ENCODE data around the gene CELF2. TPM values are rescaled to one million over a fixed set of nuclear protein-coding genes. Genes with fewer than 3 reads are reported as not detected.
"Not testable (repeated sequence)": the region's sequence is repeated elsewhere in the genome, so short reads cannot be mapped to it uniquely, and the experiment has no call there.

Gene CELF2
- total and polyA plus RNA-seq, 10 donors, result 13.5 to 180 (median 105) TPM

DNA sequence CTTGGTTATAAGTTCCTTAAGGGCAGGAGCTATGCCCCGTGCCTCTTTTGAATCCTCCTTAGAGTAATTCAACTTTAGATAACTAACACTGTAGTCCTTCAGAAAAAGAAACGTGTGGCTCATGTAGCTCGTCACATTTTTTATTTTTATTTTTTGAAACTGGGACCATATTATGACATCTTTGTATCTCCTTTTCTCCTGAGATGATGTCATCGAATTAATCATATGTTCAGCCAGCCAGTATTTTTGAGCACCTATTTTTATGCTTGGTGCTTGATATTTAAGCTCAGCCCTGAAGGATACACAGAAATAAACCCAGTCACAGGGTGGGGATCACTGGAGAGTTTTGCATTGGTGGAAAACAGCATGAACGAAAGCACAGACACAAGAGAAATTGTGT, 22.6 kb upstream of the CELF2 start:
- Histone ChIP-seq H3K27me3 (replicated peaks in 1 of 7) (no peaks in the 10 kb centered on the region), H3K36me3 (no peaks in the 10 kb centered on the region)
- 82 to 93% (median 84%) methylated on average over 5 of the region's 5 CpGs for WGBS, 5 donors

DNA sequence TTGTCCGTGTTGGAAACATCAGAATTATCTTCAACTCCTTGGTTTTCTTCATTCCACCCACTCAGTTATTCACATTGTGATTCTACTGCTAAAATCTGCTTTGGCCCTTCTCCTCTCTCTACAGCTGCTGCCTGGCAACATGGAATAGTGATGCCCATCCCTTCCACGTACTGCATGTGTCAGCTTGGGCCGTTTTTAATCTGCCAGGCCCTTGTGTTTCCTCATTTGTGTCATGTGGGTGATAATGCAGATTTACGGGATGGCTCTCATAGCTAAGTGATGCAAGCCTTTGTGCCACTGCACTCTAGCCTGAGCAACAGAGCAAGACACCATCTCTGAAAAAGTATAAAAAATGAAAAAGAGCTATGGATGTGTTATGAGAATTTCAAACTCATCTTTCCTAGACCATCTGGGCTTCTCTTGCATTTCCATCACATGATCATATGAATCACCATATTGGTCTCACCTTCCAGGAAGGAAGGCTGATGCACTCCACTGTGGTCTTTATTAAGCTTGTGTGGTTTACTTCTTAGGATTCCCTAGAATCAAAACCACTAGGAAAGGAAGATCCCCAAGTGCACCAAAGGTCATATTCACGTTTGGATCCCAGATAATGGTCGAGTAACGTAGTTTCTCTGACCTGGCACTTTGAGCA, 20.6 kb upstream of the CELF2 start:
- DNase-seq, result no peak
- no peaks in the 10 kb centered on the region for H3K36me3 ChIP-seq
- H3K27ac ChIP-seq, result no peak overlapping the region
- peaks cover 0 to 5% (median 0%) of the 10 kb centered on the region in 8 donors for H3K9me3 ChIP-seq
- no peak overlapping the region for H3K4me3 ChIP-seq
- intact Hi-C loops (cut with DNase I; ENCODE audit: low total_unique reads), result no loop called here
- 60 to 80% (median 66%) methylated on average over 7 of the region's 7 CpGs for WGBS, 5 donors
- peaks cover 0 to under 1% (median 0%) of the 10 kb centered on the region in 7 donors for H3K27me3 ChIP-seq (replicated peaks in 1 of 7)
- TF ChIP-seq POLR2A (IDR thresholded peaks at IDR 0.05) (no peak), POLR2AphosphoS5 (IDR thresholded peaks at IDR 0.05) (no peak)
- TF ChIP-seq, protein P1, sequence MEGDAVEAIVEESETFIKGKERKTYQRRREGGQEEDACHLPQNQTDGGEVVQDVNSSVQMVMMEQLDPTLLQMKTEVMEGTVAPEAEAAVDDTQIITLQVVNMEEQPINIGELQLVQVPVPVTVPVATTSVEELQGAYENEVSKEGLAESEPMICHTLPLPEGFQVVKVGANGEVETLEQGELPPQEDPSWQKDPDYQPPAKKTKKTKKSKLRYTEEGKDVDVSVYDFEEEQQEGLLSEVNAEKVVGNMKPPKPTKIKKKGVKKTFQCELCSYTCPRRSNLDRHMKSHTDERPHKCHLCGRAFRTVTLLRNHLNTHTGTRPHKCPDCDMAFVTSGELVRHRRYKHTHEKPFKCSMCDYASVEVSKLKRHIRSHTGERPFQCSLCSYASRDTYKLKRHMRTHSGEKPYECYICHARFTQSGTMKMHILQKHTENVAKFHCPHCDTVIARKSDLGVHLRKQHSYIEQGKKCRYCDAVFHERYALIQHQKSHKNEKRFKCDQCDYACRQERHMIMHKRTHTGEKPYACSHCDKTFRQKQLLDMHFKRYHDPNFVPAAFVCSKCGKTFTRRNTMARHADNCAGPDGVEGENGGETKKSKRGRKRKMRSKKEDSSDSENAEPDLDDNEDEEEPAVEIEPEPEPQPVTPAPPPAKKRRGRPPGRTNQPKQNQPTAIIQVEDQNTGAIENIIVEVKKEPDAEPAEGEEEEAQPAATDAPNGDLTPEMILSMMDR (IDR thresholded peaks at IDR 0.05 in 8 of 11, conservative IDR thresholded peaks at IDR 0.05 in 3 of 11), result no peak
- H3K4me1 ChIP-seq, result no peaks in the 10 kb centered on the region

More for the DNA sequence above, 22.6 kb upstream of the CELF2 start:
- Histone ChIP-seq H3K4me3 (no peak overlapping the region), H3K27ac (no peak overlapping the region), H3K9me3 (peaks cover 0 to 5% (median 0%) of the 10 kb centered on the region in 8 donors), H3K4me1 (no peaks in the 10 kb centered on the region)
- intact Hi-C loops (cut with DNase I; ENCODE audit: low total_unique reads), result no loop called here
- no peak for DNase-seq
- TF ChIP-seq POLR2A (IDR thresholded peaks at IDR 0.05) (no peak), POLR2AphosphoS5 (IDR thresholded peaks at IDR 0.05) (no peak)
- TF ChIP-seq, protein P1 (IDR thresholded peaks at IDR 0.05 in 8 of 11, conservative IDR thresholded peaks at IDR 0.05 in 3 of 11), result no peak

- H3K36me3 ChIP-seq; intact Hi-C loops (cut with DNase I; ENCODE audit: low total_unique reads); H3K9me3 ChIP-seq; H3K4me1 ChIP-seq; H3K4me3 ChIP-seq; DNase-seq; H3K27ac ChIP-seq: not testable (repeated sequence)
- peaks cover 0 to 11% (median 0%) of the 10 kb centered on the region in 7 donors for H3K27me3 ChIP-seq (replicated peaks in 1 of 7)
- 89 to 93% (median 91%) methylated on average over 4 of the region's 4 CpGs for WGBS, 5 donors
Measured at GRCh38 chr10:10999501-10999900, 18.2 kb upstream of the CELF2 start.

- peaks cover 0 to 40% (median 2%) of the 10 kb centered on the region in 7 donors for H3K27me3 ChIP-seq (replicated peaks in 1 of 7)
- H3K4me1 ChIP-seq, result no peaks in the 10 kb centered on the region
- H3K9me3 ChIP-seq, result no peaks in the 10 kb centered on the region
- H3K4me3 ChIP-seq, result no peak overlapping the region
- DNase-seq, result no peak
- intact Hi-C loops (cut with DNase I; ENCODE audit: low total_unique reads), result no loop called here
- TF ChIP-seq, protein P1 (IDR thresholded peaks at IDR 0.05 in 8 of 11, conservative IDR thresholded peaks at IDR 0.05 in 3 of 11), result no peak
- TF ChIP-seq POLR2AphosphoS5 (IDR thresholded peaks at IDR 0.05) (no peak), POLR2A (IDR thresholded peaks at IDR 0.05) (no peak)
- no peaks in the 10 kb centered on the region for H3K36me3 ChIP-seq
- 87 to 92% (median 90%) methylated on average over 5 of the region's 5 CpGs for WGBS, 5 donors
- H3K27ac ChIP-seq, result no peak overlapping the region
Measured at GRCh38 chr10:11002485-11002884, 15.2 kb upstream of the CELF2 start.

Data from spleen (tissue), 11 donors.